KG1 (cell line): ENCODE measurements around the gene ADGRB2.

Experiments
- DNase-seq: peaks from one replicate; lab custom pipeline; 2025; lab: John Stamatoyannopoulos, UW

ADGRB2 gene

GRCh38 chr1:31782421-31783410, 18.6 kb upstream of the ADGRB2 start:
- DNase-seq: no peak

GRCh38 chr1:31781756-31782371, 17.7 kb upstream of the ADGRB2 start:
- DNase-seq: no peak

- DNase-seq: no peak
Observed at GRCh38 chr1:31781138-31781755, 17.1 kb upstream of the ADGRB2 start.

GRCh38 chr1:31780632-31781031, 16.5 kb upstream of the ADGRB2 start:
- no peak for DNase-seq

- no peak for DNase-seq
Observed at GRCh38 chr1:31779687-31780086, 15.5 kb upstream of the ADGRB2 start.

- DNase-seq: no peak
Observed at GRCh38 chr1:31778763-31779488, 14.8 kb upstream of the ADGRB2 start.

GRCh38 chr1:31776516-31776915, 12.4 kb upstream of the ADGRB2 start:
- no peak for DNase-seq

- DNase-seq: no peak
Observed at GRCh38 chr1:31776032-31776431, 11.9 kb upstream of the ADGRB2 start.

- no peak for DNase-seq
Observed at GRCh38 chr1:31775210-31775999, 11.3 kb upstream of the ADGRB2 start.

- DNase-seq: no peak
Observed at GRCh38 chr1:31774495-31774894, 10.4 kb upstream of the ADGRB2 start.

GRCh38 chr1:31773861-31774260, 9.7 kb upstream of the ADGRB2 start:
- no peak for DNase-seq

- DNase-seq: no peak
Observed at GRCh38 chr1:31772669-31773248, 8.6 kb upstream of the ADGRB2 start.

- no peak for DNase-seq
Observed at GRCh38 chr1:31771891-31772668, 7.9 kb upstream of the ADGRB2 start.

- no peak for DNase-seq
Observed at GRCh38 chr1:31769720-31770390, 5.7 kb upstream of the ADGRB2 start.

GRCh38 chr1:31768939-31769704, 5.0 kb upstream of the ADGRB2 start:
- no peak for DNase-seq

GRCh38 chr1:31768407-31768907, 4.3 kb upstream of the ADGRB2 start:
- no peak for DNase-seq

GRCh38 chr1:31767225-31767624, 3.1 kb upstream of the ADGRB2 start:
- no peak for DNase-seq

- no peak for DNase-seq
Observed at GRCh38 chr1:31765516-31765915, 1.4 kb upstream of the ADGRB2 start.

- DNase-seq: no peak
Observed at GRCh38 chr1:31765041-31765467, 914 bp upstream of the ADGRB2 start.
